Smooth muscle cell (in vitro differentiated cells): ENCODE data around the gene GIMAP8. TPM values are rescaled to one million over a fixed set of nuclear protein-coding genes. Genes with fewer than 3 reads are reported as not detected.
A peak's percentile ranks its signal among the peaks of the same experiment; 100 is the strongest.

Experiments used
- DNase-seq: peaks from one replicate; lab custom pipeline; 2025; ENCODE audit not compliant: unreplicated experiment; lab: John Stamatoyannopoulos, UW
- H2AFZ ChIP-seq: fragments of 200-600 bp; sonication (generic); 2 replicates; pipeline ENCODE4 v1.6.0; 2016; ENCODE audit warnings: antibody characterized with exemption, low read depth, mild to moderate bottlenecking
- H3F3A ChIP-seq: fragments of 200-600 bp; sonication (generic); 2 replicates; pipeline ENCODE4 v1.6.0; 2017; ENCODE audit warnings: antibody characterized with exemption, low read depth
- H3K27ac ChIP-seq: fragments of 200-600 bp; sonication (generic); 2 replicates; pipeline ENCODE4 v1.5.1; 2016; ENCODE audit warnings: low read depth, mild to moderate bottlenecking
- H3K27me3 ChIP-seq: fragments of 200-600 bp; sonication (generic); 2 replicates; pipeline ENCODE4 v1.6.1; 2016; ENCODE audit warnings: low read depth, mild to moderate bottlenecking
- H3K36me3 ChIP-seq: fragments of 200-600 bp; sonication (generic); 2 replicates; pipeline ENCODE4 v1.5.1; 2016; ENCODE audit warnings: low read depth
- H3K4me1 ChIP-seq: fragments of 200-600 bp; sonication (generic); 2 replicates; pipeline ENCODE4 v1.5.1; 2016; ENCODE audit warnings: low read depth
- H3K4me2 ChIP-seq: fragments of 200-600 bp; sonication (generic); 2 replicates; pipeline ENCODE4 v1.6.0; 2016; ENCODE audit warnings: mild to moderate bottlenecking
- H3K4me3 ChIP-seq: fragments of 200-600 bp; sonication (generic); 2 replicates; pipeline ENCODE4 v1.5.1; 2016; ENCODE audit warnings: mild to moderate bottlenecking
- H3K79me2 ChIP-seq: fragments of 200-600 bp; sonication (generic); 2 replicates; pipeline ENCODE4 v1.6.0; 2016; ENCODE audit warnings: low read depth, mild to moderate bottlenecking
- H3K9ac ChIP-seq: fragments of 200-600 bp; sonication (generic); 2 replicates; pipeline ENCODE4 v1.6.0; 2016; ENCODE audit warnings: low read depth
- H3K9me3 ChIP-seq: fragments of 200-600 bp; sonication (generic); replicated peaks from 2 replicates; pipeline ENCODE4 v1.5.1; 2016; ENCODE audit warnings: low read depth
- H4K20me1 ChIP-seq: fragments of 200-600 bp; sonication (generic); 2 replicates; pipeline ENCODE4 v1.6.0; 2016; ENCODE audit warnings: low read depth
- CTCF ChIP-seq: fragments of 200-600 bp; sonication (generic); IDR thresholded peaks from 2 replicates; pipeline ENCODE4 v1.5.1; 2017; ENCODE audit warnings: borderline replicate concordance, mild to moderate bottlenecking, antibody characterized with exemption; ENCODE audit not compliant: insufficient read depth, poor library complexity, severe bottlenecking
- WGBS: methylation state at CpG from one replicate; pipeline ENCODE4 v1.1.7; 2016; ENCODE audit warnings: low lambda C conversion rate; 5-methylcytosine and 5-hydroxymethylcytosine counted together
- polyA plus RNA-seq: library from polyadenylated mRNA; unstranded; fragments of >200 nt; fragmentation: Nextera tagmentation; extraction: Ambion mirVana; gene quantifications from 2 replicates; pipeline ENCODE4 v1.2.1, GENCODE V29; 2016
- total RNA-seq: library from RNA; depleted of rRNA; stranded (reverse); fragments of >200 nt; gene quantifications from 2 replicates; pipeline ENCODE4 v1.2.3, GENCODE V29; 2014

The GIMAP8 gene
- total and polyA plus RNA-seq, 2 experiments from 2014 or later: not detected

GRCh38 chr7:150421831-150422230 is 28.6 kb upstream of the GIMAP8 start:
- Histone ChIP-seq H3K79me2 (no peaks in the 10 kb centered on the region), H2AFZ (no peak overlapping the region), H3K4me3 (no peak overlapping the region), H3K36me3 (no peaks in the 10 kb centered on the region), H3K27ac (no peak overlapping the region), H4K20me1 (no peaks in the 10 kb centered on the region), H3K27me3 (no peaks in the 10 kb centered on the region), H3F3A (no peaks in the 10 kb centered on the region), H3K4me1 (no peaks in the 10 kb centered on the region), H3K9me3 (no peaks in the 10 kb centered on the region), H3K4me2 (no peak overlapping the region), H3K9ac (no peak overlapping the region)
- DNase-seq: no peak
- WGBS: 84% methylated on average over 17 of the region's 17 CpGs
- TF ChIP-seq CTCF: no peak

GRCh38 chr7:150425670-150426069 is 24.8 kb upstream of the GIMAP8 start:
- no peak overlapping the region for H3K27ac ChIP-seq
- 67% methylated on average over 4 of the region's 4 CpGs for WGBS
- no peak overlapping the region for H3K4me3 ChIP-seq
- H3K36me3 ChIP-seq: no peaks in the 10 kb centered on the region
- no peaks in the 10 kb centered on the region for H3K9me3 ChIP-seq
- H3K4me2 ChIP-seq: no peak overlapping the region
- no peaks in the 10 kb centered on the region for H3F3A ChIP-seq
- H3K27me3 ChIP-seq: no peaks in the 10 kb centered on the region
- H3K9ac ChIP-seq: no peak overlapping the region
- no peak for DNase-seq
- H3K4me1 ChIP-seq: peaks cover 10% of the 10 kb centered on the region
- no peaks in the 10 kb centered on the region for H3K79me2 ChIP-seq
- TF ChIP-seq CTCF: no peak
- H4K20me1 ChIP-seq: no peaks in the 10 kb centered on the region
- no peak overlapping the region for H2AFZ ChIP-seq

- no peak overlapping the region for H3K9ac ChIP-seq
- no peaks in the 10 kb centered on the region for H4K20me1 ChIP-seq
- no peak for TF ChIP-seq CTCF
- peak overlapping the region; percentile 47 for H3K27ac ChIP-seq
- H3K4me3 ChIP-seq: no peak overlapping the region
- H3K79me2 ChIP-seq: no peaks in the 10 kb centered on the region
- no peak for DNase-seq
- 47% methylated on average over 11 of the region's 11 CpGs for WGBS
- H2AFZ ChIP-seq: no peak overlapping the region
- no peaks in the 10 kb centered on the region for H3K36me3 ChIP-seq
- no peaks in the 10 kb centered on the region for H3F3A ChIP-seq
- peak overlapping the region; percentile 51 for H3K4me2 ChIP-seq
- H3K9me3 ChIP-seq: no peaks in the 10 kb centered on the region
- peaks cover 10% of the 10 kb centered on the region for H3K4me1 ChIP-seq
- no peaks in the 10 kb centered on the region for H3K27me3 ChIP-seq
Observed at GRCh38 chr7:150428671-150429451, 21.6 kb upstream of the GIMAP8 start.

- Histone ChIP-seq H3K9ac (no peak overlapping the region), H3K36me3 (no peaks in the 10 kb centered on the region), H3K4me1 (peaks cover 10% of the 10 kb centered on the region), H3K4me3 (no peak overlapping the region), H3F3A (no peaks in the 10 kb centered on the region), H3K27ac (peak overlapping the region; percentile 47), H3K79me2 (no peaks in the 10 kb centered on the region), H4K20me1 (no peaks in the 10 kb centered on the region), H2AFZ (no peak overlapping the region), H3K9me3 (no peaks in the 10 kb centered on the region), H3K27me3 (no peaks in the 10 kb centered on the region), H3K4me2 (no peak overlapping the region)
- no peak for DNase-seq
- no peak for TF ChIP-seq CTCF
- 83% methylated on average over 8 of the region's 8 CpGs for WGBS
Observed at GRCh38 chr7:150429699-150430098, 20.7 kb upstream of the GIMAP8 start.
